Heart left ventricle (tissue), 16 donors: ENCODE data around the gene RUNX1. TPM values are rescaled to one million over a fixed set of nuclear protein-coding genes. Genes with fewer than 3 reads are reported as not detected.
"Not testable (repeated sequence)": the region's sequence is repeated elsewhere in the genome, so short reads cannot be mapped to it uniquely, and the experiment has no call there.

Experiments
- ATAC-seq, 4 donors: fragments of 200-7000 bp; cut with Tn5 transposase; one replicate each; pipeline ENCODE4 v1.9.1; 2020 to 2022; ENCODE audit warnings: moderate library complexity in 4 of 4, mild to moderate bottlenecking in 3 of 4, moderate number of reproducible peaks in 1 of 4
- DNase-seq, 5 donors: peaks; one replicate each; pipeline ENCODE4 v3.0.0-alpha.2; 2020
- H3K27ac ChIP-seq, 12 donors: fragments of 200-600 bp; sonication (generic) in 4 of 12; one replicate each; pipeline versions ENCODE4 v1.5.0 to v1.8.0; 2016 to 2022; ENCODE audit warnings: mild to moderate bottlenecking in 2 of 12
- H3K27me3 ChIP-seq, 9 donors: fragments of 200-600 bp; sonication (generic) in 2 of 9; one replicate each; pipeline versions ENCODE4 v1.5.1 to v1.8.0; 2016 to 2022; ENCODE audit warnings: mild to moderate bottlenecking in 3 of 9
- H3K36me3 ChIP-seq, 9 donors: fragments of 200-600 bp; sonication (generic) in 2 of 9; one replicate each; pipeline versions ENCODE4 v1.5.0 to v1.8.0; 2018 to 2022; ENCODE audit warnings: mild to moderate bottlenecking in 2 of 9
- H3K4me1 ChIP-seq, 12 donors: fragments of 200-600 bp; sonication (generic) in 4 of 12; one replicate each; pipeline versions ENCODE4 v1.5.0 to v1.8.0; 2016 to 2022; ENCODE audit warnings: mild to moderate bottlenecking in 3 of 12
- H3K4me3 ChIP-seq, 12 donors: fragments of 200-600 bp; sonication (generic) in 4 of 12; one replicate each; pipeline versions ENCODE4 v1.5.0 to v1.8.0; 2017 to 2022; ENCODE audit warnings: mild to moderate bottlenecking in 9 of 12, moderate library complexity in 4 of 12
- H3K9me3 ChIP-seq, 12 donors: fragments of 200-600 bp; sonication (generic) in 4 of 12; one replicate each; pipeline versions ENCODE4 v1.5.0 to v1.8.0; 2016 to 2022; ENCODE audit warnings: mild to moderate bottlenecking in 1 of 12
- POLR2A ChIP-seq, 2 donors: fragments of 450-650 bp; IDR thresholded peaks; one replicate each; pipeline ENCODE4 v1.6.1; 2017; ENCODE audit warnings: antibody characterized with exemption in 2 of 2, mild to moderate bottlenecking in 2 of 2, moderate library complexity in 2 of 2
- WGBS, 4 donors: extraction: QIAGEN DNeasy Blood & Tissue Kit in 2 of 4; methylation state at CpG; one replicate each; pipeline versions ENCODE4 v1.1.5 to v1.1.7; 2013 to 2018; 5-methylcytosine and 5-hydroxymethylcytosine counted together
- intact Hi-C, 10 donors: fragments of 100-400 bp; cut with DNase I; formaldehyde crosslinking; loops; one replicate each; pipeline versions ENCODE4 v1.11.1 to v1.14.2; 2022
- polyA plus RNA-seq, 2 donors: library from polyadenylated mRNA; stranded (reverse); fragments of 200-250 nt; gene quantifications; one replicate each; pipeline ENCODE4 v1.2.3, GENCODE V29; 2013
- total RNA-seq, 9 donors: library from RNA; depleted of rRNA in 2 of 9; stranded (reverse); fragments of >200 nt in 2 of 9; fragmentation: NEBNext Ultra II Directional in 3 of 9; extraction: Animal tissue kit (Norgen Biotek cat#: 25700) in 3 of 9; gene quantifications; one replicate each; pipeline versions ENCODE4 v1.1.0 to v1.2.4, GENCODE V29; 2016 to 2023
- TF ChIP-seq, protein P1 (sequence below), 12 donors: fragments of 200-600 bp; sonication (generic) in 4 of 12; IDR thresholded peaks; one replicate each; pipeline versions ENCODE4 v1.5.0 to v1.8.0; 2018 to 2022; ENCODE audit warnings: antibody characterized with exemption in 12 of 12, mild to moderate bottlenecking in 5 of 12
- donor health status: ischemic (EF 13 %, LVEDD 7.1; RV severe dilation, severe dysfunction).
- donor health status: healthy with polysubstance abuse.
- donor health status: DM: no; HTN: yes; CAD: no.
- donor health status: DM: no; HTN: no; CAD: no.
- donor health status: ischemic (EF 25% LVEDD 6.9; RV normal size, moderate dysfunction).
- donor health status: ischemic (EF 25% LVEDD 5.7; RV mildly dilated, moderate dysfunction).
- donor health status: healthy.
- donor health status: DM: yes; HTN: yes; CAD: no.
- donor health status: ischemic (EF 35%, LVEDD 5.7; RV mildly dilated, moderate dysfunction).
- donor health status: nonischemic (EF 11% LVEDD 7.7; RV severe dilation, severe dysfunction).
- donor health status: DM: yes; HTN: yes; CAD: no.
- donor health status: PGD.
- donor health status: ischemic (EF 29% LVEDD 5.4; RV normal size, mild dysfunction).
- donor health status: nonischemic (EF 23%, LVEDD 6.1; RV moderate dilation, normal function).

Gene RUNX1
- total and polyA plus RNA-seq, 11 donors = 0.61 to 54.5 (median 4.1) TPM

DNA sequence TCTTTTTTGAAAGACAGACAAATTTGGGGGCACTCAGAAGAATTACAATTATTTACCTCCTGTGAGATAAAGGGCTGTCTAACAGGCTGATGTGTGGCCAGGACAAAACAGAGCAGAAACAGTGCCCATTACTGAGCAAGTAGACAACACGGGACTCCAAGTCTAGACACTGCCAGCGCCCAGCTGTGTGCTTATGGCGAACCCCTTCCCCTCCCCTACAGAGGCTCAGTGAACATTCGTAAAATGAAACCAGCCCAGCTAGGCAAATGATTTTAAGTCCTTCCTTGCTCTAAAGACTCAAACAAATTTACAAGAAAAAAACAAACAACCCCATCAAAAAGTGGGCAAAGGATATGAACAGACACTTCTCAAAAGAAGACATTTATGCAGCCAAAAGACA, 91.1 kb downstream of the RUNX1 start:
- Histone ChIP-seq H3K27ac (no peak overlapping the region), H3K36me3 (no peaks in the 10 kb centered on the region), H3K27me3 (peaks cover 0 to 6% (median 0%) of the 10 kb centered on the region in 9 donors), H3K4me1 (peaks cover 0 to 4% (median 0%) of the 10 kb centered on the region in 12 donors), H3K4me3 (no peak overlapping the region), H3K9me3 (peaks cover 0 to 5% (median 0%) of the 10 kb centered on the region in 12 donors)
- DNase-seq (no peak), ATAC-seq (no peak)
- 78 to 93% (median 86%) methylated on average over 4 of the region's 4 CpGs for WGBS, 4 donors
- intact Hi-C loops = loop anchor here in 1 of 10 donors (1.0 kb wide), 1 partner anchor 14 kb away; no protein-coding TSS in a partner anchor
- TF ChIP-seq POLR2A (IDR thresholded peaks at IDR 0.05) = no peak
- TF ChIP-seq, protein P1, sequence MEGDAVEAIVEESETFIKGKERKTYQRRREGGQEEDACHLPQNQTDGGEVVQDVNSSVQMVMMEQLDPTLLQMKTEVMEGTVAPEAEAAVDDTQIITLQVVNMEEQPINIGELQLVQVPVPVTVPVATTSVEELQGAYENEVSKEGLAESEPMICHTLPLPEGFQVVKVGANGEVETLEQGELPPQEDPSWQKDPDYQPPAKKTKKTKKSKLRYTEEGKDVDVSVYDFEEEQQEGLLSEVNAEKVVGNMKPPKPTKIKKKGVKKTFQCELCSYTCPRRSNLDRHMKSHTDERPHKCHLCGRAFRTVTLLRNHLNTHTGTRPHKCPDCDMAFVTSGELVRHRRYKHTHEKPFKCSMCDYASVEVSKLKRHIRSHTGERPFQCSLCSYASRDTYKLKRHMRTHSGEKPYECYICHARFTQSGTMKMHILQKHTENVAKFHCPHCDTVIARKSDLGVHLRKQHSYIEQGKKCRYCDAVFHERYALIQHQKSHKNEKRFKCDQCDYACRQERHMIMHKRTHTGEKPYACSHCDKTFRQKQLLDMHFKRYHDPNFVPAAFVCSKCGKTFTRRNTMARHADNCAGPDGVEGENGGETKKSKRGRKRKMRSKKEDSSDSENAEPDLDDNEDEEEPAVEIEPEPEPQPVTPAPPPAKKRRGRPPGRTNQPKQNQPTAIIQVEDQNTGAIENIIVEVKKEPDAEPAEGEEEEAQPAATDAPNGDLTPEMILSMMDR (IDR thresholded peaks at IDR 0.05) = no peak

- intact Hi-C loops = no loop called here
- peaks cover 0 to under 1% (median 0%) of the 10 kb centered on the region in 9 donors for H3K27me3 ChIP-seq
- H3K36me3 ChIP-seq = no peaks in the 10 kb centered on the region
- DNase-seq = no peak
- no peak overlapping the region for H3K4me3 ChIP-seq
- H3K4me1 ChIP-seq = peaks cover 0 to 4% (median 0%) of the 10 kb centered on the region in 12 donors
- H3K9me3 ChIP-seq = peaks cover 0 to 5% (median 0%) of the 10 kb centered on the region in 12 donors
- no peak overlapping the region for H3K27ac ChIP-seq
- TF ChIP-seq POLR2A (IDR thresholded peaks at IDR 0.05) = no peak
- TF ChIP-seq, protein P1 (IDR thresholded peaks at IDR 0.05) = no peak
- WGBS, 4 donors = 74 to 80% (median 79%) methylated on average over 11 of the region's 11 CpGs
- no peak for ATAC-seq
These were observed 92.4 kb downstream of the RUNX1 start for GRCh38 chr21:34956416-34957316.

DNA sequence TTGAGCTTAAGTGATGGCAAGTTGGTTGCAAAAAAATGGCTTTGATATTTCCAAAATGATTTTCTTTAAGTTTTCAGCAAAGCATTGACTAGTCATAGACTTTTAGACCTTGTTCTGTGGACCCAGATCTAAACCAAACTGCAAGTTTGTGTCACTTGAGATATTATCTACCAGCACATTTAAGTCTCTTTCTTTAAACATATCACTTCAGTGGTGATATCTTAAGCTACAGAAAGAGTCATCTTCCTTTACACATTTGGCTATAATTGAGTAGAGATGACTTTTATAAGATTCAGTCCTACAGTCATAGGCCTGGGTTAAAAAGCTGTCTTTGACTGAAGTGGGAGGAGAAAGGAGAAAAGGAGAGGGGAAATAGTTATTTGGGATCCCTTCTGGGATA, 95.2 kb downstream of the RUNX1 start:
- H3K4me1 ChIP-seq = peaks cover 0 to 4% (median 0%) of the 10 kb centered on the region in 12 donors
- ATAC-seq = no peak
- no peak for DNase-seq
- intact Hi-C loops = no loop called here
- H3K4me3 ChIP-seq = no peak overlapping the region
- peaks cover 0 to 5% (median 0%) of the 10 kb centered on the region in 12 donors for H3K9me3 ChIP-seq
- no peaks in the 10 kb centered on the region for H3K36me3 ChIP-seq
- H3K27ac ChIP-seq = no peak overlapping the region
- H3K27me3 ChIP-seq = no peaks in the 10 kb centered on the region
- no peak for TF ChIP-seq POLR2A (IDR thresholded peaks at IDR 0.05)
- TF ChIP-seq, protein P1 (IDR thresholded peaks at IDR 0.05) = no peak

- DNase-seq = no peak
- 69 to 81% (median 76%) methylated on average over 1 of the region's 1 CpG for WGBS, 4 donors
- ATAC-seq = no peak
- Histone ChIP-seq H3K9me3 (peaks cover 0 to 5% (median 0%) of the 10 kb centered on the region in 12 donors), H3K27ac (no peak overlapping the region), H3K36me3 (no peaks in the 10 kb centered on the region), H3K4me3 (no peak overlapping the region), H3K27me3 (no peaks in the 10 kb centered on the region), H3K4me1 (peaks cover 0 to 4% (median 0%) of the 10 kb centered on the region in 12 donors)
- TF ChIP-seq POLR2A (IDR thresholded peaks at IDR 0.05) = no peak
- TF ChIP-seq, protein P1 (IDR thresholded peaks at IDR 0.05) = no peak
- intact Hi-C loops = no loop called here
These were observed 96.4 kb downstream of the RUNX1 start for GRCh38 chr21:34952701-34953100.

DNA sequence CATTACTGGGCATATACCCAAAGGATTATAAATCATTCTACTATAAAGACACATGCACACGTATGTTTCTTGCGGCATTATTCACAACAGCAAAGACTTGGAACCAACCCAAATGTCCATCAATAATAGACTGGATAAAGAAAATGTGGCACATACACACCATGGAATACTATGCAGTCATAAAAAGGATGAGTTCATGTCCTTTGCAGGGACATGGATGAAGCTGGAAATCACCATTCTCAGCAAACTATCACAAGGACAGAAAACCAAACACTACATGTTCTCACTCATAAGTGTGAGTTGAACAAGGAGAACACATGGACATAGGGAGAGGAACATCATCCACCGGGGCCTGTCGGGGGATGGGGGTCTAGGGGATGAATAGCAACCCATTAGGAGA, 97.2 kb downstream of the RUNX1 start:
- H3K9me3 ChIP-seq, H3K27ac ChIP-seq, H3K27me3 ChIP-seq, ATAC-seq, H3K4me1 ChIP-seq, H3K36me3 ChIP-seq, H3K4me3 ChIP-seq, DNase-seq, intact Hi-C loops: not testable (repeated sequence)
- WGBS, 4 donors = 87 to 95% (median 91%) methylated on average over 4 of the region's 4 CpGs
